T follicular helper cell (primary cell): Measurements from ENCODE around the gene CEP97.
"Not testable (repeated sequence)": the region's sequence is repeated elsewhere in the genome, so short reads cannot be mapped to it uniquely, and the experiment has no call there.

ENCODE experiments used
- DNase-seq: peaks from one replicate; pipeline ENCODE4 v3.0.0-alpha.2; 2020; ENCODE audit warnings: low read depth

CEP97 gene

GRCh38 chr3:101701696-101702634 is 22.4 kb upstream of the CEP97 start:
- no peak for DNase-seq

GRCh38 chr3:101702726-101703125 is 21.7 kb upstream of the CEP97 start:
- DNase-seq: no peak

GRCh38 chr3:101703169-101703568 is 21.2 kb upstream of the CEP97 start:
- DNase-seq: no peak

GRCh38 chr3:101704639-101705038 is 19.8 kb upstream of the CEP97 start:
- not testable (repeated sequence) for DNase-seq

- DNase-seq: no peak
Measured at GRCh38 chr3:101709126-101709525, 15.3 kb upstream of the CEP97 start.

- no peak for DNase-seq
Measured at GRCh38 chr3:101718455-101718854, 6.0 kb upstream of the CEP97 start.

- no peak for DNase-seq
Measured at GRCh38 chr3:101719604-101720185, 4.7 kb upstream of the CEP97 start.

GRCh38 chr3:101720851-101721840 is 3.3 kb upstream of the CEP97 start:
- no peak for DNase-seq

GRCh38 chr3:101722394-101723173 is 1.8 kb upstream of the CEP97 start:
- no peak for DNase-seq

- no peak for DNase-seq
Measured at GRCh38 chr3:101725194-101725889, 928 bp downstream of the CEP97 start.

GRCh38 chr3:101725890-101726275 is 1.5 kb downstream of the CEP97 start:
- DNase-seq: no peak

- DNase-seq: no peak
Measured at GRCh38 chr3:101729586-101729985, 5.2 kb downstream of the CEP97 start.

- no peak for DNase-seq
Measured at GRCh38 chr3:101730839-101731238, 6.4 kb downstream of the CEP97 start.

- no peak for DNase-seq
Measured at GRCh38 chr3:101732240-101732641, 7.8 kb downstream of the CEP97 start.

GRCh38 chr3:101735833-101736232 is 11.4 kb downstream of the CEP97 start:
- no peak for DNase-seq

GRCh38 chr3:101741914-101742313 is 17.5 kb downstream of the CEP97 start:
- not testable (repeated sequence) for DNase-seq

- no peak for DNase-seq
Measured at GRCh38 chr3:101744811-101745210, 20.4 kb downstream of the CEP97 start.

GRCh38 chr3:101745934-101746333 is 21.5 kb downstream of the CEP97 start:
- DNase-seq: not testable (repeated sequence)

GRCh38 chr3:101753386-101754113 is 29.1 kb downstream of the CEP97 start:
- DNase-seq: peak; percentile 21

- DNase-seq: no peak
Measured at GRCh38 chr3:101758224-101758623, 33.8 kb downstream of the CEP97 start.
